Esophagus (tissue), 2 donors: ENCODE data around the gene BCAS1. TPM values are rescaled to one million over a fixed set of nuclear protein-coding genes. Genes with fewer than 3 reads are reported as not detected.

Source experiments
- H3K27ac ChIP-seq, 2 donors: one replicate each; pipeline ENCODE4 v1.5.1; 2013; ENCODE audit warnings: low read depth in 2 of 2, mild to moderate bottlenecking in 2 of 2, inconsistent platforms in 1 of 2, low read length in 1 of 2, moderate library complexity in 1 of 2
- H3K27me3 ChIP-seq, 2 donors: one replicate each; pipeline ENCODE4 v1.6.1; 2013; ENCODE audit warnings: low read length in 2 of 2, control low read depth in 1 of 2, mild to moderate bottlenecking in 1 of 2; ENCODE audit not compliant: insufficient read depth in 2 of 2, control insufficient read depth in 1 of 2
- H3K36me3 ChIP-seq, 2 donors: one replicate each; pipeline ENCODE4 v1.6.1; 2013; ENCODE audit warnings: low read length in 1 of 2; ENCODE audit not compliant: control insufficient read depth in 2 of 2, insufficient read depth in 2 of 2
- H3K4me1 ChIP-seq, 2 donors: one replicate each; pipeline ENCODE4 v1.6.1; 2013; ENCODE audit warnings: low read length in 1 of 2; ENCODE audit not compliant: control insufficient read depth in 2 of 2, insufficient read depth in 2 of 2
- H3K4me3 ChIP-seq, 2 donors: one replicate each; pipeline ENCODE4 v1.5.1; 2013; ENCODE audit warnings: low read length in 2 of 2, mild to moderate bottlenecking in 2 of 2, low read depth in 1 of 2, moderate library complexity in 1 of 2
- H3K9me3 ChIP-seq, 2 donors: one replicate each; pipeline ENCODE4 v1.6.1; 2013; ENCODE audit warnings: mild to moderate bottlenecking in 2 of 2, low read depth in 1 of 2, low read length in 1 of 2, moderate library complexity in 1 of 2; ENCODE audit not compliant: control insufficient read depth in 2 of 2, insufficient read depth in 1 of 2
- WGBS, 2 donors: extraction: QIAGEN DNeasy Blood & Tissue Kit; methylation state at CpG; one replicate each; pipeline ENCODE4 v1.1.7; 2013; 5-methylcytosine and 5-hydroxymethylcytosine counted together
- polyA plus RNA-seq, 2 donors: library from polyadenylated mRNA; stranded (reverse); fragments of 200-250 nt; gene quantifications; one replicate each; pipeline ENCODE4 v1.2.3, GENCODE V29; 2013
- donor health status: healthy with polysubstance abuse.
- donor health status: Bipolar disorder and iron deficiency.

The BCAS1 gene
- polyA plus RNA-seq, 2 donors: 4.7 to 9.0 TPM

DNA sequence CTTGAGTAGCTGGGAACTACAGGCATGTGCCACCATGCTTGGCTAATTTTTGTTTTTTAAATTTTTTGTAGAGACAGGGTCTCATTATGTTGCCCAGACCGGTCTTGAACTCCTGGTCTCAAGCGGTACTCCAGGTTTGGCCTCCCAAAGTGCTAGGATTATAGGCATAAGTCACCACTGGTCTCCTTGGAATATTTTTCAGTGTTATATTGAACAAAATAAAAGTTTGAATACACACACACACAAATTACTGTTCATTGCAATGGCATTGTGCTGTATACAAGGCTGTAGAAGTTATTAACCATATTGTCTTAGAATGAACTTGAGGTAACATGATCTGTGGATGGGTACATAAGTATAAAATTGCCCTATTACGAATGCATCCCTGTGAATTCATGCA is 166.1 kb downstream of the BCAS1 start:
- H3K4me1 ChIP-seq: peaks cover 2 to 8% of the 10 kb centered on the region in 2 donors

GRCh38 chr20:53903652-53903987 is 166.8 kb downstream of the BCAS1 start:
- Histone ChIP-seq H3K27me3 (no peaks in the 10 kb centered on the region), H3K27ac (no peak overlapping the region)
- WGBS, 2 donors: 50 to 73% methylated on average over 2 of the region's 2 CpGs

More for the DNA sequence above, 166.1 kb downstream of the BCAS1 start:
- Histone ChIP-seq H3K4me3 (no peak overlapping the region), H3K27ac (no peak overlapping the region), H3K36me3 (no peaks in the 10 kb centered on the region), H3K27me3 (no peaks in the 10 kb centered on the region), H3K9me3 (no peaks in the 10 kb centered on the region)
- 94 to 98% methylated on average over 3 of the region's 3 CpGs for WGBS, 2 donors

DNA sequence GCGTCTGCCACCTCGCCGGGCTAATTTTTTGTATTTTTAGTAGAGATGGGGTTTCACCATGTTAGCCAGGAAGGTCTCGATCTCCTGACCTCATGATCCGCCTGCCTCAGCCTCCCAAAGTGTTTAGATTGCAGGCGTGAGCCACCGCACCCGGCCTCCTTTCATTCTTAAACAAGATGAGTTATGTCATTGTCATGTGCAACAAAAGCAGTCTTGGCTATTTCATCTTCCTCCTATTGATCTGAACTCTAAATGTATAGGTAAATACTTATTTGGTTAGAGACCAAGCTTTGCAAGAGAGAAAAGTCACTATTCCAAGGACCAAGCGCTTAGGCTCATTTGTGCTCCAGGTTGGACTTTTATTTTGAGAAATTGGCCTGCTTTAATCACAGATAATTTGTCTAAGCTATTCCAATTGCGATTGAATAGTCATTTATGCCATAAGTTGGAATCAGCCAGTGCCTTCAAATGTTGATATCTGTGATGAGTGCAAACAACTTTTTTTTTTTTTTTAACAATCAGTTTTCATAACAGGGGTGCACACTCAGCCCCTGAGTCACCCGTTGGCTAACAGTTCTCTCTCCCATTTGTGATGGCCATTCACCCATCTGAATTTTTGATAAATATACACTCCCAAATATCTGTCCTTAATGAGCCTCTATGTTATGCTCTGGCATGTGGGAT is 167.3 kb downstream of the BCAS1 start:
- Histone ChIP-seq H3K27ac (no peak overlapping the region), H3K36me3 (no peaks in the 10 kb centered on the region), H3K4me3 (no peak overlapping the region), H3K4me1 (peaks cover 2 to 11% of the 10 kb centered on the region in 2 donors), H3K9me3 (no peaks in the 10 kb centered on the region), H3K27me3 (no peaks in the 10 kb centered on the region)
- 94 to 95% methylated on average over 11 of the region's 11 CpGs for WGBS, 2 donors

More at GRCh38 chr20:53903652-53903987, 166.8 kb downstream of the BCAS1 start:
- H3K4me1 ChIP-seq: peaks cover 2 to 11% of the 10 kb centered on the region in 2 donors
- no peak overlapping the region for H3K4me3 ChIP-seq
- H3K9me3 ChIP-seq: no peaks in the 10 kb centered on the region
- H3K36me3 ChIP-seq: no peaks in the 10 kb centered on the region

- Histone ChIP-seq H3K4me1 (peaks cover 2 to 11% of the 10 kb centered on the region in 2 donors), H3K36me3 (no peaks in the 10 kb centered on the region), H3K27ac (no peak overlapping the region), H3K27me3 (no peaks in the 10 kb centered on the region), H3K9me3 (no peaks in the 10 kb centered on the region), H3K4me3 (no peak overlapping the region)
- WGBS, 2 donors: 61 to 63% methylated on average over 4 of the region's 4 CpGs
Observed at GRCh38 chr20:53901497-53902096, 168.8 kb downstream of the BCAS1 start.

DNA sequence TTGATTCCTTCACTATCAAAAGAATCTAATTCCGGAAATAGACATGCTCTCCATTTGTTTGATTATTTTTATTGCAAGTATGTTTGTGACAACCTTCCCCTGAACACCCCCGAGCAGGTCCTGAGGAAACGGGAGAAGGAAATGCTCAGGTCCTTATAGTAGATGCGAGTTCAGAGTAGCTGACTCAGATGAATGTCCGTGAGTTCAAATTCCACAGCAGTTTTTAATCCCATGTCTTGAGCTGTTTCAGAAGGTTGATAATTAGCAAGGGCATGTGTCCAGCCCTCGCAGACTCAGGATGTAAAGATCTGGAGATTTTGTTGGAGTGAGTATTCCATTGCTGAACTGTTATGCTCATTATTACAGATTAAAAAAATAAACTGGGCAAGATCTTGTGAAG is 169.3 kb downstream of the BCAS1 start:
- Histone ChIP-seq H3K4me1 (peaks cover 2 to 11% of the 10 kb centered on the region in 2 donors), H3K9me3 (no peaks in the 10 kb centered on the region), H3K27me3 (no peaks in the 10 kb centered on the region), H3K36me3 (no peaks in the 10 kb centered on the region), H3K4me3 (no peak overlapping the region), H3K27ac (peak overlapping the region; percentile 17 to 46)
- 29 to 35% methylated on average over 6 of the region's 6 CpGs for WGBS, 2 donors

GRCh38 chr20:53900380-53900999 is 169.9 kb downstream of the BCAS1 start:
- H3K27me3 ChIP-seq: no peaks in the 10 kb centered on the region
- WGBS, 2 donors: 21 to 43% methylated on average over 4 of the region's 4 CpGs
- H3K9me3 ChIP-seq: no peaks in the 10 kb centered on the region
- no peak overlapping the region for H3K4me3 ChIP-seq
- H3K4me1 ChIP-seq: peaks cover 2 to 9% of the 10 kb centered on the region in 2 donors
- peak overlapping the region in 1 of 2 donors; percentile 46 for H3K27ac ChIP-seq
- H3K36me3 ChIP-seq: no peaks in the 10 kb centered on the region

DNA sequence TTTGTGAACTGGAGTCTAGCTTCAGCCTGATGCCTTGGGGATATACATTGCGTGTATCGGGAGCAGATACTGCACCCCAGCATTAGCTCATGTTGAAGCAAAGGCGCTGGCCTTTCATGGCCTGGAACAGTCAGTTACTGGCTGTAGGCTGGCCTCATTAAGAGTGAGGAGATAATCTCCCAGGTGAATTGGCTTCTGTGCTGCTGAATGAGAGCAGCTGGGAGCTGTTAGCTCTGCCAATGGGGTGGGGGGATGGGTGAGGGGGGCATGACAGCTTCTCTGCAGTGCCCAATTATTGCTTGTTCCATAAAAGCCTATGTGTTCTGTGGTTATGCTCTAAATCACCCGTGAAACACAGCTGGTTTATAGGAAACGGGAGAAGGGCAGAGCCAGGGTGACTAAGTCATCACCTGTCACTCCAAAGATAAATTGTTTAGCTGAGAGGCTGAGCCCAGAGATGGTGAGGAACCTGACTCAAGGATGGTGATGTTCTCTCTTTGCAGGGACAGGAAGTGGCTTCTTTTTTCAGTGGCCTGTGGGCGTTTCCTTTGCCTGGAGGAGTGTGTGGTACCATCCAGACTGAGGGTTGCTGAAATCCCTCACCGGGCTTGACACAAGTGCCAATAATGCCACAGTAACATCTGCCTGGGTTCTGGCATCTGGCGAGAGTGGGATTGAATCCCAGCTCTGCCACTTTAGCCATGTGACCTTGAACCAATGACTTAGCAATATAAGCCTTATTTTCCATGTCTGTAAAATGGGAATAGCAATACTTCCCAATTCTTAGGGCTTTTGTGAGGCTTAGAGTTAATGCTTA is 170.8 kb downstream of the BCAS1 start:
- no peaks in the 10 kb centered on the region for H3K9me3 ChIP-seq
- 26 to 35% methylated on average over 8 of the region's 8 CpGs for WGBS, 2 donors
- no peak overlapping the region for H3K4me3 ChIP-seq
- peaks cover 2 to 9% of the 10 kb centered on the region in 2 donors for H3K4me1 ChIP-seq
- no peaks in the 10 kb centered on the region for H3K36me3 ChIP-seq
- H3K27ac ChIP-seq: peak overlapping the region; percentile 76 to 87
- no peaks in the 10 kb centered on the region for H3K27me3 ChIP-seq

DNA sequence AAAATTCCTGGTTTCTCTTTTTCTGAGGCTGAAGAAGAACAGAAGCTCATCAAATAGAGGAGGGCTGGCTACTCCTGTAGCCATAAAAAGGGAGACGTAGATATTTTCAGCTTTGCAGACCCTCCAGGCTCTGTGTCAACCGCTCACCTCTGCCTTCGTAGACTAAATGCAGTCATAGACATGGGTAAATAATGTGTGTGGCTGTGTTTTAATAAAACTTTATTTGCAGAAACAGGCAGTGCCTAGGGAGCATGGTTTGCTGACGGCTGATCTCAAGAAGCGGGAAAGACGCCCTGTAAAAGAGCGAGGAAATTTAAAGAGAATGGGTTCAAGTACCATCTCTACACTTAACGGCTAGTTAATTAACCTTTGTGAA is 171.8 kb downstream of the BCAS1 start:
- Histone ChIP-seq H3K4me1 (peaks cover 2 to 9% of the 10 kb centered on the region in 2 donors), H3K4me3 (no peak overlapping the region), H3K36me3 (no peaks in the 10 kb centered on the region), H3K9me3 (no peaks in the 10 kb centered on the region), H3K27me3 (no peaks in the 10 kb centered on the region), H3K27ac (no peak overlapping the region)
- 95 to 96% methylated on average over 8 of the region's 8 CpGs for WGBS, 2 donors

GRCh38 chr20:53897884-53898555 is 172.4 kb downstream of the BCAS1 start:
- no peak overlapping the region for H3K27ac ChIP-seq
- peaks cover 2 to 9% of the 10 kb centered on the region in 2 donors for H3K4me1 ChIP-seq
- no peaks in the 10 kb centered on the region for H3K9me3 ChIP-seq
- no peak overlapping the region for H3K4me3 ChIP-seq
- no peaks in the 10 kb centered on the region for H3K36me3 ChIP-seq
- no peaks in the 10 kb centered on the region for H3K27me3 ChIP-seq
- WGBS, 2 donors: 61 to 76% methylated on average over 9 of the region's 9 CpGs
